Measurements from ENCODE around the gene ALAS2.

Gene ALAS2

DNA sequence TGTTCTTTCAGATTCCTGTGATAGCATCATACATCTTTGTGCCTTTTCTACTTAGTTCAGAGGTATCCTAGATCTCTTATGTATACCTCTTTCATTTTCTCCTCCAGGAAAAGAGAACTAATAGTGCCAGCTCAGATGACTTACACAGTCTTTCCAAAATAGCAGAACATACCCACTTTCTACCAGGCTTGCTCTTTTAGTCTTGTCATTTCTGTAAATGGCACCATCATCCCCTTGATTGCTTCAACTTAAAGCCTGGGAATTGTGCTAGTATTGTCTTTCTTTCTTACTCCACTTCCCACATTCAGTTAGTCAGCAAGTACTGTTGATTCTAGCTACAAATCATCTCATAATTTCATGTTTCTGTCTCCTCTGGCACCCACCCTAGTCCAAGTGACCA lies 25.5 kb downstream of the ALAS2 start:
- H3K4me3 ChIP-seq (ENCODE audit: low read depth, low read length): no peak overlapping the region
- in situ Hi-C loops (cut with HindIII; ENCODE audit: low sequenced_read_pairs): no loop called here
- no peak for DNase-seq (ENCODE audit: low read depth, low spot score)
- TF ChIP-seq, protein P1, sequence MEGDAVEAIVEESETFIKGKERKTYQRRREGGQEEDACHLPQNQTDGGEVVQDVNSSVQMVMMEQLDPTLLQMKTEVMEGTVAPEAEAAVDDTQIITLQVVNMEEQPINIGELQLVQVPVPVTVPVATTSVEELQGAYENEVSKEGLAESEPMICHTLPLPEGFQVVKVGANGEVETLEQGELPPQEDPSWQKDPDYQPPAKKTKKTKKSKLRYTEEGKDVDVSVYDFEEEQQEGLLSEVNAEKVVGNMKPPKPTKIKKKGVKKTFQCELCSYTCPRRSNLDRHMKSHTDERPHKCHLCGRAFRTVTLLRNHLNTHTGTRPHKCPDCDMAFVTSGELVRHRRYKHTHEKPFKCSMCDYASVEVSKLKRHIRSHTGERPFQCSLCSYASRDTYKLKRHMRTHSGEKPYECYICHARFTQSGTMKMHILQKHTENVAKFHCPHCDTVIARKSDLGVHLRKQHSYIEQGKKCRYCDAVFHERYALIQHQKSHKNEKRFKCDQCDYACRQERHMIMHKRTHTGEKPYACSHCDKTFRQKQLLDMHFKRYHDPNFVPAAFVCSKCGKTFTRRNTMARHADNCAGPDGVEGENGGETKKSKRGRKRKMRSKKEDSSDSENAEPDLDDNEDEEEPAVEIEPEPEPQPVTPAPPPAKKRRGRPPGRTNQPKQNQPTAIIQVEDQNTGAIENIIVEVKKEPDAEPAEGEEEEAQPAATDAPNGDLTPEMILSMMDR (IDR thresholded peaks at IDR 0.05; ENCODE audit: low read depth, low read length): no peak

DNA sequence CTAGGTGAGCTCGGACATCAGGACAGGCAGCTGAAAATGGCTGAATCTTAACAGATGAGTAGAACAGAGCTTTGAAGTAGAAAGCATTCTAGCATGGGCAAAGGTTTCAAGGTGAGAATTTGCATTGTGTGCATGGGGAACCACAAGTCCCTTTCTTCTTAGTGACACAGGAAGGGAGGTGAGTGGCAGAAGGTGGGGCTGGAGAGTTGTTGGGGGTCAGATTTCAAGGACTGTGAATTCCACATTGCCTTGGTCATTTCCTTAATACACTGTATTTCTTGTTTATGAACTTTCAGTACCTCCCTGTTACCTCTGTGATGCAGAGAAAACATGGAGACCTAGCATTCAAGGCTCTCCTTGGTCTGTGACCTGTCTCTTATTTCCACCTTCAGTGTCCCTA lies 26.5 kb downstream of the ALAS2 start:
- no peak overlapping the region for H3K4me3 ChIP-seq (ENCODE audit: low read depth, low read length)
- in situ Hi-C loops (cut with HindIII; ENCODE audit: low sequenced_read_pairs): no loop called here
- no peak for DNase-seq (ENCODE audit: low read depth, low spot score)
- TF ChIP-seq, protein P1 (IDR thresholded peaks at IDR 0.05; ENCODE audit: low read depth, low read length): no peak

DNA sequence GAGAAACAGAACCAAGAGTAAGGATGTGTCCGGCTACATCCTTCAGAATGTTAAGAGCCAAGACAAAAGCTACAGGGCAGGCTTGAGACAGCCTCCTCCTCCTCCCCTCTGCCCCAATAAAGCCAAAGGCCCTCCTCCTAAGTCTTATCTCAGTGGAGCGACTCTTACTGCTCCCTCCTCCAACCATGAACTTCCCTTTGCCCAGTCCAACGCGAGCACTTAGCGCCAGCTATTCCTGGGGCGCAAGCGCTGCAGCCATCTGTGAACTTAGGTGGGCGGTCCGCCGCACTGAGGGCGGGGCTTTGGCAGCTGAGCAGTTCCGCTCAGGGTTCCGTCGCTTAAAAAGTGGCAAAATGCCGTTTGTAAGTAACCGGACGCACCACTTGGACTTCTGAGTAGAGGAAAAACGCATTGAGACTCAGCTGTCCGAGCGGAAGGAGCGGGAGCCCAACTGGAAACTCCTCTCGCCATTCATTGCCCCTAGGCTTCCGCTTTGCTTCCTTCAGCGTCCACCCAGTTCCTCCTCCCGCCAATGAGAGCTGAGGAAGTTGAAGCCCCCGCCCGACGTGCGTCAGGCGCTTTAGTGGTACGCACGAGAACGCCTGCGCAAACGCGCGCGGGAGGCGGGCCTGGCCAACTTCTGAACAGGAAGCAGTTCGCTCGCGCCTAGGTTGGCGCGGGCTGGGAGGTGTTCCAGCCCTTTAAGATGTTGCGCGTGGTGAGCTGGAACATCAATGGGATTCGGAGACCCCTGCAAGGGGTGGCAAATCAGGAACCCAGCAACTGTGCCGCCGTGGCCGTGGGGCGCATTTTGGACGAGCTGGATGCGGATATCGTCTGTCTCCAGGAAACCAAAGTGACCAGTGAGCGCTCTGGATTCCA lies 30.8 kb downstream of the ALAS2 start, which contains the start of gene APEX2:
Gene APEX2 (plus strand): TSS at position 647 of the 882 bp plus-strand sequence. CDS start 60 bp downstream, at position 707.
- TF ChIP-seq, protein P1 (IDR thresholded peaks at IDR 0.05; ENCODE audit: low read depth, low read length): no peak
- in situ Hi-C loops (cut with HindIII; ENCODE audit: low sequenced_read_pairs): no loop called here
- H3K4me3 ChIP-seq (ENCODE audit: low read depth, low read length): peak within 1 kb of the TSS; percentile 66
- peak; percentile 94 for DNase-seq (ENCODE audit: low read depth, low spot score)

DNA sequence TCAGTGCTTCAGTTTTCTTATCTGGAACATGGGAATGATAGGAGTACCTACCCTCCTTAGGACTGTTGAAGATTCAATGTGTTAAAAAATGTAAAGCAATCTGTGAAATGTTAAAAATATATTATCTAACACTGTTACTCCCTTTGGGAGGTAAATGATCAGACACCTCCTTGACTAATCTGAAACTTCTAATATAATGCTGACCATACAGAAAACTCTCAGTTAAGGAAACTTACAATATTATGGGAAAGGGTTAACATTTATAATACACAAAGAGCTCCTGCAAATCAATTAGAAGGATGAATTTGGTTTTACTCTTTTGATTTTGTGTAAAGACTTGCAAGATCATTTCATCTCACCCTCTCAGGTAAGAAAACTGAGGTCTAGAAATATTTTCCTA lies 35.2 kb downstream of the ALAS2 start:
- no peak overlapping the region for H3K4me3 ChIP-seq (ENCODE audit: low read depth, low read length)
- in situ Hi-C loops (cut with HindIII; ENCODE audit: low sequenced_read_pairs): no loop called here
- DNase-seq (ENCODE audit: low read depth, low spot score): no peak
- TF ChIP-seq, protein P1 (IDR thresholded peaks at IDR 0.05; ENCODE audit: low read depth, low read length): no peak

DNA sequence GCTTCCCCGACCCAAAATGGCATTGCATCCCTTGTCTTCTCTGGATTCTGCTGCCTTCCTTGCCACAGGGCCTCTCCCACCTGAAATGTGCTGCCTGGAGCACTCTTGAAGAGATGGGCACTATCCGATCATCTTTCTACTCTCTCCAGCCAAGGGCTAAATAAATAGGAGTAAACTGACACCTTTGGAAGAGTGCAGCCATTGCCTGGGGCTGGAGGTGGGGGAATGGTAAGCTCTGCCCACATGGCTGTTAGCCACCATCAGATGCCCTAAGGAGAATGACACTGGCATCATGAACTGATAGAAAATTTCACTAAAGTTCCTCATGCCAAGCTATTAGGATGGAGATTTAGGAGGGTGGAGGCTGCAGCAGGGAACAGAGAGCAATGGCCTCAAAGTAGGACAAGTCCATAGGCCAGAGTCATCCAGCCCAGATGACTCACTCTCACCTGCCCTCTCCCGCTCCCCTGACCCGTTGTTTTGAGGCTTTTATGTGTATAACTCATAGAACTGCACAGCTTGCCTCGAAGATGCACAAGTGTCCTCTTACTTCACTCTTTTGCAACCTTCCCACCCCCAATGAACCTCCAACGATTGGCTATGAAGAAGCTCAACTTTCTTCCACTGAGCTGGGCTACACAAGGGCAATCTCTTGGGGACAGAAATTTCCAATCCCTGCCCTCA lies 36.0 kb downstream of the ALAS2 start:
- no peak for DNase-seq (ENCODE audit: low read depth, low spot score)
- H3K4me3 ChIP-seq (ENCODE audit: low read depth, low read length): no peak overlapping the region
- in situ Hi-C loops (cut with HindIII; ENCODE audit: low sequenced_read_pairs): no loop called here
- TF ChIP-seq, protein P1 (IDR thresholded peaks at IDR 0.05; ENCODE audit: low read depth, low read length): no peak

DNA sequence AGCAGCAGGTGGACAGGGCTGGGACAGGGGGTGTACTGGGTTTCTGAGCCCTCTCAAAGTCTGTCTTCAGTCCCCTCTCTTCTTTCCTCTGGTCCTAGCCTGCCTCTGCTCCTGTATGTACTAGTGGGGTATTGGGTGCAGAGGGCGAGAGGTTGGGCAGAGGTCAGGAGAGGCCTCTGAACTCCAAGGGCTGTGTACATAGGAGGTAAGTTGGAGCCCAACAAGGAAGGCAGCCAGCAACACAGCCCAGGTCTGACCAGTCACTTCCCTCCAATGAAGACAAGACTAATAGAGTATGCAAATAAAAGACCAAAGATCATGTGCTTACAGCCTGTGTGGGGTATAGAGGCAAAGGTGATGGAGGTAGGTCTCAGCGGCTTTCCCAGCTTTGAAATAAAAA lies 36.7 kb downstream of the ALAS2 start, which contains the start of gene PFKFB1:
Gene PFKFB1 (minus strand): TSS at position 90 of the 400 bp plus-strand sequence. CDS start 181 bp downstream, outside the sequence.
- no peak for DNase-seq (ENCODE audit: low read depth, low spot score)
- in situ Hi-C loops (cut with HindIII; ENCODE audit: low sequenced_read_pairs): no loop called here
- H3K4me3 ChIP-seq (ENCODE audit: low read depth, low read length): no peak within 1 kb of the TSS
- TF ChIP-seq, protein P1 (IDR thresholded peaks at IDR 0.05; ENCODE audit: low read depth, low read length): no peak

Data from astrocyte of the spinal cord (primary cell).